Stimulated activated naive CD4-positive, alpha-beta T cell (primary cell): ENCODE measurements around the gene SPDYE2.
"Not testable (repeated sequence)": the region's sequence is repeated elsewhere in the genome, so short reads cannot be mapped to it uniquely, and the experiment has no call there.

ENCODE experiments used
- DNase-seq, 6 experiments: peaks; one replicate each; lab custom pipeline; 2025; lab: John Stamatoyannopoulos, UW

The SPDYE2 gene

GRCh38 chr7:102540604-102541003, 10.4 kb upstream of the SPDYE2 start:
- DNase-seq = not testable (repeated sequence)

- not testable (repeated sequence) for DNase-seq
Measured at GRCh38 chr7:102542083-102542482, 8.9 kb upstream of the SPDYE2 start.

DNA sequence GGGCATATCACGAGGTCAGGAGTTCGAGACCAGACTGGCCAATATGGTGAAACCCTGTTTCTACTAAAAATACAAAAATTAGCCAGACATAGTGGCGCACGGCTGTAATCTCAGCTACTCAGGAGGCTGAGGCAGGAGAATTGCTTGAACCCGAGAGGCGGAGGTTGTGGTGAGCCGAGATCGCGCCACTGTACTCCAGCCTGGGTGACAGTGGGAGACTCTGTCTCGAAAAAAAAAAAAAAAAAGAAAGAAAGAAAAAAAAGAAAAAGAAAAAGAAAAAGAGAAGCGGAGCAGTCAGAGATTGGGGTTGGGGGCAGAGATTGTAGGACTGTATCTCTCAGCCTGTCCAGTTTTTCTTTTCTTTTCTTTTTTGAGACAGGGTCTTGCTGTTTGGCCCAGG, 8.3 kb upstream of the SPDYE2 start:
- DNase-seq = not testable (repeated sequence)

- not testable (repeated sequence) for DNase-seq
Measured at GRCh38 chr7:102543596-102543995, 7.4 kb upstream of the SPDYE2 start, which contains the start of gene UPK3BL2. Gene UPK3BL2 (minus strand): TSS chr7:102543696. CDS start chr7:102543636, 60 bp downstream.

DNA sequence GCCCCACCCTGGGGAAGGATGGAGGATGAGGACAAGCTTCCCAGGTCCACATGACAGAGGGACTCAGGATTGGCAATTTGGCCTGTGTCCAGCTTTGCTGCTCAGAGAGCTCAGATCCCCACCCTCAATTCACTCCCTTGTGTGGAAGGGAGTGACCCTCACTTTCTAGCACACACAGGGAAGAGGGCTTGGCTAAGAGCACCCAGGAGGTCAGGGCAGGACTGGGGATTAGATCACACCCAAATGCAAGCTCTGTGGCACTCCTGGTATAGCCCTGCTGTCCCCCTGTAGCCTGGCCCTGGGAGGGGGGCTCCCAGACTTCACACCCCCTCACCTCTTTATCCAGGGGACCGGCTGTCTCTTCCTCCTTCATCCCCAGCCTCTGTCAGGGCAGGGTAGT, 6.7 kb upstream of the SPDYE2 start:
- DNase-seq = not testable (repeated sequence)

- DNase-seq = not testable (repeated sequence)
Measured at GRCh38 chr7:102545288-102545687, 5.7 kb upstream of the SPDYE2 start.

- DNase-seq = not testable (repeated sequence)
Measured at GRCh38 chr7:102546353-102546752, 4.7 kb upstream of the SPDYE2 start.

GRCh38 chr7:102568620-102569019, 17.6 kb downstream of the SPDYE2 start:
- DNase-seq = not testable (repeated sequence)

GRCh38 chr7:102572261-102573239, 21.5 kb downstream of the SPDYE2 start, which contains the start of gene POLR2J3:
Gene POLR2J3 (minus strand): TSS chr7:102572583. CDS start chr7:102572521, 62 bp downstream.
- DNase-seq = not testable (repeated sequence)

- not testable (repeated sequence) for DNase-seq
Measured at GRCh38 chr7:102574607-102575006, 23.6 kb downstream of the SPDYE2 start.

- not testable (repeated sequence) for DNase-seq
Measured at GRCh38 chr7:102576363-102576762, 25.3 kb downstream of the SPDYE2 start.

GRCh38 chr7:102577315-102578240, 26.6 kb downstream of the SPDYE2 start:
- DNase-seq = not testable (repeated sequence)

GRCh38 chr7:102578486-102578885, 27.5 kb downstream of the SPDYE2 start:
- DNase-seq = not testable (repeated sequence)

GRCh38 chr7:102581722-102582121, 30.7 kb downstream of the SPDYE2 start:
- not testable (repeated sequence) for DNase-seq

GRCh38 chr7:102583495-102583894, 32.5 kb downstream of the SPDYE2 start:
- DNase-seq = not testable (repeated sequence)

DNA sequence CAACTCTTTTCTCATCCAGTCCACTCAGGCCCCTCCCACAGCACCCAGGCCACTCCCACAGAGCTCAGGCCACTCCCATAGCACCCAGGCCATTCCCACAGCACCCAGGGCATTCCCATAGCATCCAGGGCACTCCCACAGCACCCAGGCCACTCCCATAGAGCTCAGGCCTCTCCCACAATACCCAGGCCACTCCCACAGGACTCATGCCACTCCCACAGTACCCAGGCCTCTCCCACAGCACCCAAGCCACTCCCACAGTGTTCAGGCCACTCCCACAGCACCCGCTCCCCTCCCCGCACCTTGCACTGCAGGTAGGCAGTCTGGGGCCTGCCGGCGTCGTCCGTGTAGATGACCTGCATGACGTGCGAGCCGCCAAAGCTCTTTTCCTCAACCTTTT, 38.8 kb downstream of the SPDYE2 start:
- DNase-seq = not testable (repeated sequence)

DNA sequence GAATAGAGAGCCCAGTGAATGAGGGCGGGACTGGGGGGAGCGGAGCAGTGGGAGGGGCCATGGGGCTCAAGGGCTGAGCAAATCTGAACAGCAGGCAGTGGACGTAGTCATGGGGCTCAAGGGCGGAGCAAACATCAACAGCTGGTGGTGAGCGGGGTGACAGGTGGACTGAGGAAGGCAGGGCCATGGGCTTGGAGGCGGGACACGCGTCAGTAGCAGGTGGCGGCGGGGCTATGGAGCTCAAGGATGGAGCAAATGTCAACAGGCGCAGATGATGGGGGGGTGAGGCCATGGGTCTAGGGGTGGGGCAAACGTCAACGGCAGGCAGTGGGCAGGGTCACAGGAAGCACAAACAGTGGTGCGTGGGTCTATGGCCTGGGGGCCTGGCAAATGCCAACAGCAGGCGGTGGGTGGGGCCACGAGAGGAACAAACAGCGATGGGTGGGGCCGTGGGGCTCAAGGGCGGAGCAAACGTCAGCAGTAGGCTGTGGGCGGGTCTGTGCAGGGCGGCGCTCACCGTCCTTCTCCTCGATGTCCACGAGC, 41.5 kb downstream of the SPDYE2 start:
- not testable (repeated sequence) for DNase-seq

DNA sequence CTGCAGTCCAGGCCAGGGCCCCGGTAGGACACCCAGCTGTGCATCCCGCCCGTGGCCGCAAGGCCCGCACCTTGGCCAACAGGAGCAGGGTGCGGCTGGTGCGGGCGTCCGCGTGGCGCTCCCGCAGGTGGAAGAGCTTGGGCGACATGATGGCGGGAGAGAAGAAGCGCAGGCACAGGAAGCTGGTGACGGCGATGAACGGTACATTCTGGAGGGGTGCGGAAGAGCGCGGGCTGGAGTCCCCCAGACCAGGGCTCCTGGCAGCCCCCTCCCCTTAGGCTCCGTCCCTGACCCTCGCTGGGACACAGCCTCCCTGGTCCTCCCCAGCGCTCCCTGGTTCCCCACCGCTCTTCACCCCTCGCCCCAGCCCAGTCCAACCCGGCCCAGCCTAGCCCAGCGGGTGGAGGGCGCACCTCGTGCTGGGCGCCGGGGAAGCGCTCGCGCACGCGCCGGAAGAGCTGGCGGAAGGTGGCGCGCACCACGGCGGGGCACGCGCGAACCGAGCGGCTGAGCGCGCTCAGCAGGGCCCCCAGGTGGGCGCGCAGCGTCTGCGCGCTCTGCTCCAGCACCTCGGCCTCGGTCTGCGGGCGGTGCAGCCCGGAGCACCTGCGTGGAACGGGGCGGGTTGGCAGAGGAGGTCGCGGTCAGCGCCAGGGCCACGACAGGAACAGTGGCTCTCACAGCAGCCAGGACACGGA, 42.8 kb downstream of the SPDYE2 start:
- DNase-seq = not testable (repeated sequence)

DNA sequence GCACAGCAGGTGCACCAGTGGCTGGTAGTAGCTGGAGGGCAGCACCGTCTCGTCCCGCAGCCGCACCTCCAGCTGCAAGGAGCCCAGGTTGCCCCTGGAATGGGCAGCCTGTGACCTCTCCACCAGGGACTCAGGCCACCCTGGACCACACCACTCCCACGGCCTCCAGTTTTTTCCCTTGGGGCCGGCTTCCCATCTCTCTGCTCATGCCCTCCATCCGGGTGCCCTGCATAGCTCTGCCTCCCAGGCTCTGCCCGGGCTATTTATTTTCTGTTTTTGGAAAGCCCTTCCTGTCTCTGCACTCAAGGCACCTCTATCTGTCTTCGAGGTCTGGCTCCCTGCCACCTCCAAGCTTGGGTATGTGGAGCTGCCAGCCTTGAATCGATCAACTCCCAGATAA, 45.0 kb downstream of the SPDYE2 start:
- not testable (repeated sequence) for DNase-seq

DNA sequence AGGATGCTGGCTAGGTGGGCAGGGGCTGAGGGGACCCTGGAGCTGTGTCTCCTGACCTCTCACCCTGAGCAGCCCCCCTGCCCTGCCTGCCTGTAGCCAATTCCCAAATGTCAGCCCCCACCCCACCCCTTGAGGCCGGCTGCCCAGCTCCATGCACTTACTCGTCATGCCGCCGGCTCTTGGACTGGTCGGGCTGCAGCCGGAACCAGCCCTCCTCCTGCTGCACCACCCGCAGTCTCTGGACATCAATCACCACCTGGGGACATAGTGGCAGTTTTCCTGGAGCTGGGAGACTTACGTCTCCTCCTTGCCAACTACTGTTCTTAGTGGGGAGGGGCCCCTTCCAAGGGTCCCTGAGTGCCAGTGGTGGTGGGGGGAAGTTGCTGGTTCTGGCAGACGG, 48.7 kb downstream of the SPDYE2 start:
- not testable (repeated sequence) for DNase-seq

GRCh38 chr7:102602317-102602716, 51.3 kb downstream of the SPDYE2 start:
- not testable (repeated sequence) for DNase-seq
